NCI-H2107 treated with DMSO at 0.1 percent for 48 hours (cell line): Measurements from ENCODE around the gene COMMD4.
"Not testable (repeated sequence)": the region's sequence is repeated elsewhere in the genome, so short reads cannot be mapped to it uniquely, and the experiment has no call there.

Source experiments
- DNase-seq: peaks from one replicate; lab custom pipeline; 2025; ENCODE audit not compliant: unreplicated experiment; lab: John Stamatoyannopoulos, UW

Gene COMMD4

GRCh38 chr15:75329571-75329970 is 6.3 kb upstream of the COMMD4 start:
- DNase-seq = no peak

- DNase-seq = not testable (repeated sequence)
These were observed 3.8 kb upstream of the COMMD4 start for GRCh38 chr15:75332093-75332492.

GRCh38 chr15:75333654-75334419 is 2.0 kb upstream of the COMMD4 start:
- DNase-seq = not testable (repeated sequence)

- no peak for DNase-seq
These were observed 554 bp upstream of the COMMD4 start for GRCh38 chr15:75335313-75335704.

GRCh38 chr15:75338661-75339240 is 2.9 kb downstream of the COMMD4 start:
- no peak for DNase-seq

- DNase-seq = no peak
These were observed 3.8 kb downstream of the COMMD4 start for GRCh38 chr15:75339531-75340240.

- no peak for DNase-seq
These were observed 6.4 kb downstream of the COMMD4 start for GRCh38 chr15:75342221-75342620.

GRCh38 chr15:75343953-75344352 is 8.1 kb downstream of the COMMD4 start:
- DNase-seq = not testable (repeated sequence)

GRCh38 chr15:75346796-75347221 is 10.9 kb downstream of the COMMD4 start, which contains the start of gene NEIL1:
Gene NEIL1, plus strand, starts transcription at chr15:75347039. Its CDS starts 1,867 bp downstream, at chr15:75348906.
- DNase-seq = peak; percentile 6

- no peak for DNase-seq
These were observed 11.6 kb downstream of the COMMD4 start for GRCh38 chr15:75347222-75348033.

- DNase-seq = no peak
These were observed 12.2 kb downstream of the COMMD4 start for GRCh38 chr15:75348034-75348561.

GRCh38 chr15:75348562-75349350 is 12.9 kb downstream of the COMMD4 start:
- DNase-seq = no peak

- DNase-seq = not testable (repeated sequence)
These were observed 13.4 kb downstream of the COMMD4 start for GRCh38 chr15:75349351-75349669.

- no peak for DNase-seq
These were observed 14.2 kb downstream of the COMMD4 start for GRCh38 chr15:75349851-75350588.

- DNase-seq = no peak
These were observed 14.9 kb downstream of the COMMD4 start for GRCh38 chr15:75350601-75351361.

- no peak for DNase-seq
These were observed 16.6 kb downstream of the COMMD4 start for GRCh38 chr15:75352186-75353080.

- DNase-seq = no peak
These were observed 17.7 kb downstream of the COMMD4 start for GRCh38 chr15:75353604-75354003.

- DNase-seq = no peak
These were observed 18.6 kb downstream of the COMMD4 start for GRCh38 chr15:75354454-75354853.
